Spinal cord (tissue), 10 donors: ENCODE measurements around the gene LRRC4C. TPM values are rescaled to one million over a fixed set of nuclear protein-coding genes. Genes with fewer than 3 reads are reported as not detected.
A peak's percentile ranks its signal among the peaks of the same experiment; 100 is the strongest.

Source experiments
- DNase-seq, 6 donors: peaks; one replicate each; pipeline versions ENCODE4 v3.0.0 to v3.0.0-alpha.2; 2013 to 2015; ENCODE audit warnings: low spot score in 6 of 6, low read depth in 4 of 6
- H3K27ac ChIP-seq: one replicate; pipeline ENCODE4 v1.5.1; 2013; ENCODE audit warnings: low read depth, low read length, control low read depth
- H3K27me3 ChIP-seq: one replicate; pipeline ENCODE4 v1.6.1; 2013; ENCODE audit warnings: low read length; ENCODE audit not compliant: control insufficient read depth, insufficient read depth
- H3K36me3 ChIP-seq: one replicate; pipeline ENCODE4 v1.6.1; 2013; ENCODE audit warnings: low read length; ENCODE audit not compliant: control insufficient read depth, insufficient read depth
- H3K4me1 ChIP-seq: one replicate; pipeline ENCODE4 v1.6.1; 2013; ENCODE audit warnings: low read length; ENCODE audit not compliant: control insufficient read depth, insufficient read depth
- H3K4me3 ChIP-seq: one replicate; pipeline ENCODE4 v1.5.1; 2013; ENCODE audit warnings: low read depth, low read length, control low read depth
- H3K9me3 ChIP-seq: one replicate; pipeline ENCODE4 v1.6.1; 2013; ENCODE audit warnings: low read length; ENCODE audit not compliant: control insufficient read depth, insufficient read depth
- WGBS: methylation state at CpG from one replicate; pipeline ENCODE4 v1.1.5; 2013; ENCODE audit warnings: missing lambda C conversion rate; ENCODE audit not compliant: insufficient coverage; 5-methylcytosine and 5-hydroxymethylcytosine counted together
- polyA plus RNA-seq, 2 donors: library from polyadenylated mRNA; unstranded; fragments of 120-200 nt; gene quantifications; one replicate each; pipeline ENCODE4 v1.2.1, GENCODE V29; 2013; ENCODE audit not compliant: insufficient read length in 2 of 2
- total RNA-seq, 2 donors: library from RNA; depleted of rRNA in 1 of 2; stranded (reverse); fragments of 120-200 nt in 1 of 2; fragments of >200 nt in 1 of 2; gene quantifications; one replicate each; pipeline versions ENCODE4 v1.2.3 to v1.2.4, GENCODE V29; 2013 to 2014
- donor health status: healthy.

LRRC4C gene
- total and polyA plus RNA-seq, 4 donors, result 25.6 to 54.9 (median 39.0) TPM

GRCh38 chr11:41286751-41287150, 172.7 kb downstream of the LRRC4C start:
- H3K36me3 ChIP-seq, result no peaks in the 10 kb centered on the region
- DNase-seq, result no peak
- peaks cover 3% of the 10 kb centered on the region for H3K4me1 ChIP-seq
- H3K4me3 ChIP-seq, result no peak overlapping the region
- no peaks in the 10 kb centered on the region for H3K9me3 ChIP-seq
- H3K27me3 ChIP-seq, result no peaks in the 10 kb centered on the region
- H3K27ac ChIP-seq, result no peak overlapping the region

GRCh38 chr11:41284354-41284753, 175.1 kb downstream of the LRRC4C start:
- H3K9me3 ChIP-seq, result no peaks in the 10 kb centered on the region
- no peak overlapping the region for H3K4me3 ChIP-seq
- DNase-seq, result peak in 1 of 6 donors; percentile 57
- no peaks in the 10 kb centered on the region for H3K36me3 ChIP-seq
- H3K27ac ChIP-seq, result no peak overlapping the region
- WGBS, result 35% methylated on average over 2 of the region's 3 CpGs
- H3K27me3 ChIP-seq, result no peaks in the 10 kb centered on the region
- peaks cover 3% of the 10 kb centered on the region for H3K4me1 ChIP-seq

GRCh38 chr11:41283191-41283930, 176.1 kb downstream of the LRRC4C start:
- Histone ChIP-seq H3K9me3 (no peaks in the 10 kb centered on the region), H3K27me3 (no peaks in the 10 kb centered on the region), H3K4me1 (peaks cover 3% of the 10 kb centered on the region), H3K36me3 (no peaks in the 10 kb centered on the region), H3K4me3 (no peak overlapping the region), H3K27ac (no peak overlapping the region)
- DNase-seq, result no peak
- WGBS, result no CpG with 5 or more reads among the region's 6 CpGs

- DNase-seq, result peak in 1 of 6 donors; percentile 78
- 87% methylated on average over 4 of the region's 5 CpGs for WGBS
- H3K9me3 ChIP-seq, result no peaks in the 10 kb centered on the region
- H3K4me3 ChIP-seq, result no peak overlapping the region
- H3K27me3 ChIP-seq, result no peaks in the 10 kb centered on the region
- peaks cover 3% of the 10 kb centered on the region for H3K4me1 ChIP-seq
- no peaks in the 10 kb centered on the region for H3K36me3 ChIP-seq
- H3K27ac ChIP-seq, result peak overlapping the region; percentile 1
Observed at GRCh38 chr11:41282395-41282794, 177.1 kb downstream of the LRRC4C start.

- Histone ChIP-seq H3K4me3 (no peak overlapping the region), H3K9me3 (no peaks in the 10 kb centered on the region), H3K4me1 (peaks cover 3% of the 10 kb centered on the region), H3K36me3 (no peaks in the 10 kb centered on the region), H3K27me3 (no peaks in the 10 kb centered on the region), H3K27ac (no peak overlapping the region)
- DNase-seq, result peak in 2 of 6 donors; percentile 67 to 68
- 48% methylated on average over 4 of the region's 7 CpGs for WGBS
Observed at GRCh38 chr11:41281131-41281742, 178.2 kb downstream of the LRRC4C start.

- Histone ChIP-seq H3K36me3 (no peaks in the 10 kb centered on the region), H3K4me3 (no peak overlapping the region), H3K27me3 (no peaks in the 10 kb centered on the region), H3K4me1 (no peaks in the 10 kb centered on the region), H3K27ac (no peak overlapping the region), H3K9me3 (no peaks in the 10 kb centered on the region)
- no peak for DNase-seq
- 96% methylated on average over 4 of the region's 8 CpGs for WGBS
Observed at GRCh38 chr11:41274831-41275230, 184.6 kb downstream of the LRRC4C start.

- Histone ChIP-seq H3K4me3 (no peak overlapping the region), H3K9me3 (no peaks in the 10 kb centered on the region), H3K4me1 (no peaks in the 10 kb centered on the region), H3K27ac (no peak overlapping the region), H3K36me3 (no peaks in the 10 kb centered on the region), H3K27me3 (no peaks in the 10 kb centered on the region)
- DNase-seq, result no peak
- 100% methylated on average over 3 of the region's 3 CpGs for WGBS
Observed at GRCh38 chr11:41273908-41274307, 185.5 kb downstream of the LRRC4C start.

GRCh38 chr11:41267451-41267850, 192.0 kb downstream of the LRRC4C start:
- H3K9me3 ChIP-seq, result no peaks in the 10 kb centered on the region
- H3K4me1 ChIP-seq, result no peaks in the 10 kb centered on the region
- H3K4me3 ChIP-seq, result no peak overlapping the region
- no peaks in the 10 kb centered on the region for H3K36me3 ChIP-seq
- H3K27ac ChIP-seq, result no peak overlapping the region
- H3K27me3 ChIP-seq, result no peaks in the 10 kb centered on the region
- WGBS, result no CpG with 5 or more reads among the region's 5 CpGs
- peak in 1 of 6 donors; percentile 67 for DNase-seq

- Histone ChIP-seq H3K4me1 (no peaks in the 10 kb centered on the region), H3K27me3 (no peaks in the 10 kb centered on the region), H3K36me3 (no peaks in the 10 kb centered on the region), H3K9me3 (no peaks in the 10 kb centered on the region), H3K4me3 (no peak overlapping the region), H3K27ac (no peak overlapping the region)
- DNase-seq, result peak in 1 of 6 donors; percentile 34
- 43% methylated on average over 2 of the region's 3 CpGs for WGBS
Observed at GRCh38 chr11:41256041-41256440, 203.4 kb downstream of the LRRC4C start.

GRCh38 chr11:41254966-41255365, 204.5 kb downstream of the LRRC4C start:
- WGBS, result no CpG with 5 or more reads among the region's 2 CpGs
- H3K36me3 ChIP-seq, result no peaks in the 10 kb centered on the region
- no peaks in the 10 kb centered on the region for H3K9me3 ChIP-seq
- DNase-seq, result peak in 2 of 6 donors; percentile 55 to 65
- H3K27ac ChIP-seq, result no peak overlapping the region
- H3K4me1 ChIP-seq, result no peaks in the 10 kb centered on the region
- H3K27me3 ChIP-seq, result no peaks in the 10 kb centered on the region
- H3K4me3 ChIP-seq, result no peak overlapping the region
